IMR-90 (cell line): Measurements from ENCODE around the gene TMEM17. TPM values are rescaled to one million over a fixed set of nuclear protein-coding genes. Genes with fewer than 3 reads are reported as not detected.

Experiments
- ATAC-seq: fragments of 200-7000 bp; cut with Tn5 transposase; 2 replicates; pipeline ENCODE4 v1.9.1; 2020; ENCODE audit warnings: low read depth, mild to moderate bottlenecking, moderate library complexity
- BruUV-seq: library from RNA; stranded (reverse); fragments of 400-500 nt; replicated peaks from 2 replicates; lab custom pipeline; 2021; lab: Mats Ljungman, UMichigan
- CTCF ChIA-PET: fragments of 300-600 bp; formaldehyde crosslinking; extraction: SDS; loops from one replicate; lab custom pipeline; 2021; ENCODE audit warnings: antibody characterized with exemption; lab: Yijun Ruan, JAX
- POLR2A ChIA-PET: fragments of 300-600 bp; sonication (Branson Sonifier 250); formaldehyde crosslinking; loops from one replicate; lab custom pipeline; 2022; ENCODE audit warnings: antibody characterized with exemption; ENCODE audit not compliant: unreplicated experiment; lab: Charles Lee
- DNase-seq: peaks from one replicate; pipeline ENCODE4 v3.0.0; 2013
- H2AFZ ChIP-seq: replicated peaks from 2 replicates; pipeline ENCODE3; 2013; ENCODE audit warnings: low read length, mild to moderate bottlenecking; ENCODE audit not compliant: poor library complexity
- H2AK5ac ChIP-seq: 2 replicates; pipeline ENCODE4 v1.6.1; 2013; ENCODE audit warnings: low read depth, low read length, inconsistent platforms
- H2AK9ac ChIP-seq: replicated peaks from 2 replicates; pipeline ENCODE3; 2013; ENCODE audit warnings: mild to moderate bottlenecking, low read depth, low read length, moderate library complexity; ENCODE audit not compliant: poor library complexity
- H2BK120ac ChIP-seq: 2 replicates; pipeline ENCODE4 v1.6.1; 2013; ENCODE audit warnings: low read depth, low read length, inconsistent platforms
- H2BK15ac ChIP-seq: 3 replicates; pipeline ENCODE4 v1.6.1; 2013; ENCODE audit warnings: low read depth, low read length, inconsistent platforms
- H2BK20ac ChIP-seq: 2 replicates; pipeline ENCODE4 v1.6.1; 2013; ENCODE audit warnings: low read depth, mild to moderate bottlenecking, inconsistent platforms, low read length, moderate library complexity
- H2BK5ac ChIP-seq: 2 replicates; pipeline ENCODE4 v1.6.1; 2013; ENCODE audit warnings: mild to moderate bottlenecking, low read depth, low read length, inconsistent platforms; ENCODE audit not compliant: poor library complexity, severe bottlenecking
- H3K14ac ChIP-seq: replicated peaks from 2 replicates; pipeline ENCODE4 v1.6.1; 2013; ENCODE audit warnings: low read depth, low read length, inconsistent platforms
- H3K18ac ChIP-seq: 2 replicates; pipeline ENCODE4 v1.6.1; 2013; ENCODE audit warnings: low read depth, low read length, control low read depth
- H3K23ac ChIP-seq: 2 replicates; pipeline ENCODE4 v1.6.1; 2013; ENCODE audit warnings: low read depth, low read length, inconsistent platforms
- H3K27ac ChIP-seq: 2 replicates; pipeline ENCODE4 v1.5.1; 2013; ENCODE audit warnings: mild to moderate bottlenecking, control low read depth, low read length; ENCODE audit not compliant: insufficient read depth
- H3K27me3 ChIP-seq: 2 replicates; pipeline ENCODE4 v1.6.1; 2013; ENCODE audit warnings: low read length; ENCODE audit not compliant: control insufficient read depth, insufficient read depth
- H3K36me3 ChIP-seq: 2 replicates; pipeline ENCODE4 v1.6.1; 2013; ENCODE audit warnings: low read length, mixed read lengths; ENCODE audit not compliant: control insufficient read depth, insufficient read depth
- H3K4ac ChIP-seq: 2 replicates; pipeline ENCODE4 v1.6.1; 2013; ENCODE audit warnings: low read depth, low read length, inconsistent platforms
- H3K4me1 ChIP-seq: 2 replicates; pipeline ENCODE4 v1.6.1; 2013; ENCODE audit warnings: low read length, mixed read lengths; ENCODE audit not compliant: control insufficient read depth, insufficient read depth
- H3K4me2 ChIP-seq: 2 replicates; pipeline ENCODE4 v1.6.1; 2013; ENCODE audit warnings: low read depth, mild to moderate bottlenecking, control low read depth, low read length, moderate library complexity
- H3K4me3 ChIP-seq: 2 replicates; pipeline ENCODE4 v1.5.1; 2013; ENCODE audit warnings: low read depth, mild to moderate bottlenecking, control low read depth, low read length, moderate library complexity; ENCODE audit not compliant: insufficient read depth
- H3K56ac ChIP-seq: 2 replicates; pipeline ENCODE4 v1.6.1; 2013; ENCODE audit warnings: low read length, inconsistent platforms; ENCODE audit not compliant: insufficient read depth; ENCODE audit errors: extremely low read depth
- H3K79me1 ChIP-seq, 2 experiments: 2 replicates each; pipeline ENCODE4 v1.6.1; 2013; ENCODE audit warnings: low read length in 2 of 2, inconsistent platforms in 1 of 2, low read depth in 1 of 2
- H3K9ac ChIP-seq: 2 replicates; pipeline ENCODE4 v1.6.1; 2013; ENCODE audit warnings: low read depth, low read length, control low read depth
- H3K9me1 ChIP-seq: 2 replicates; pipeline ENCODE4 v1.6.1; 2013; ENCODE audit warnings: low read length, inconsistent platforms; ENCODE audit not compliant: insufficient read depth
- H3K9me3 ChIP-seq: 2 replicates; pipeline ENCODE4 v1.6.1; 2013; ENCODE audit warnings: low read length; ENCODE audit not compliant: control insufficient read depth, insufficient read depth
- H4K20me1 ChIP-seq: 2 replicates; pipeline ENCODE4 v1.6.1; 2013; ENCODE audit warnings: low read length, inconsistent platforms; ENCODE audit not compliant: insufficient read depth
- H4K5ac ChIP-seq: 2 replicates; pipeline ENCODE4 v1.6.1; 2013; ENCODE audit warnings: mild to moderate bottlenecking, low read depth, low read length, control low read depth
- H4K8ac ChIP-seq, 2 experiments: 2 replicates each; pipeline ENCODE4 v1.6.1; 2013; ENCODE audit warnings: low read depth in 2 of 2, low read length in 2 of 2, control low read depth in 1 of 2, inconsistent platforms in 1 of 2
- H4K91ac ChIP-seq: 2 replicates; pipeline ENCODE4 v1.6.1; 2013; ENCODE audit warnings: low read depth, low read length, inconsistent platforms; ENCODE audit not compliant: insufficient read depth
- BHLHE40 ChIP-seq: fragments of 150-350 bp; IDR thresholded peaks from 2 replicates; pipeline ENCODE4 v1.6.1; 2016; ENCODE audit warnings: mild to moderate bottlenecking, low read depth, low read length
- CEBPB ChIP-seq: IDR thresholded peaks from 2 replicates; pipeline ENCODE4 v1.6.1; 2012; ENCODE audit warnings: low read depth, low read length, improper control_type of control experiment
- FOS ChIP-seq: fragments of 150-350 bp; IDR thresholded peaks from 2 replicates; pipeline ENCODE4 v1.6.1; 2016; ENCODE audit warnings: low read depth, low read length
- POLR2A ChIP-seq: IDR thresholded peaks from 2 replicates; pipeline ENCODE4 v1.6.1; 2012; ENCODE audit warnings: mild to moderate bottlenecking, low read depth, low read length
- RAD21 ChIP-seq: IDR thresholded peaks from 2 replicates; pipeline ENCODE4 v1.6.1; 2012; ENCODE audit warnings: low read length, improper control_type of control experiment
- RFX5 ChIP-seq: IDR thresholded peaks from 2 replicates; pipeline ENCODE4 v1.8.0; 2012; ENCODE audit warnings: low read depth, mild to moderate bottlenecking, low read length, moderate library complexity
- WGBS, 2 experiments: methylation state at CpG; one replicate each; pipeline versions ENCODE4 v1.1.5 to v1.1.7; 2013; ENCODE audit warnings: missing lambda C conversion rate in 2 of 2; ENCODE audit not compliant: insufficient read length in 1 of 2; ENCODE audit errors: extremely low coverage in 2 of 2; 5-methylcytosine and 5-hydroxymethylcytosine counted together
- dilution Hi-C: fragments of 300-500 bp; cut with HindIII; formaldehyde crosslinking; loops from one replicate; pipeline ENCODE4 v1.14.3; 2018; ENCODE audit warnings: low sequenced_read_pairs; ENCODE audit not compliant: unreplicated experiment
- in situ Hi-C: fragments of 300-500 bp; cut with MboI; formaldehyde crosslinking; loops from 3 replicates; pipeline ENCODE4 v1.14.3; 2019; ENCODE audit warnings: low sequenced_read_pairs, inconsistent platforms, mixed read lengths
- intact Hi-C: fragments of 100-400 bp; cut with micrococcal nuclease; formaldehyde crosslinking; loops from 2 replicates; pipeline ENCODE4 v1.10.0; 2022
- polyA plus RNA-seq, 3 experiments: library from polyadenylated mRNA; depleted of rRNA; stranded (reverse); fragments of >200 nt; gene quantifications; 2 replicates each; pipeline ENCODE4 v1.2.3, GENCODE V29; 2012; ENCODE audit warnings: low replicate concordance in 1 of 3
- total RNA-seq: library from RNA; depleted of rRNA; stranded (reverse); fragments of >200 nt; gene quantifications from 2 replicates; pipeline ENCODE4 v1.2.3, GENCODE V29; 2012
- TF ChIP-seq, protein P1 (sequence below): conservative IDR thresholded peaks from 2 replicates; pipeline ENCODE4 v1.5.1; 2012; ENCODE audit warnings: mild to moderate bottlenecking, low read depth, low read length, improper control_type of control experiment
- TF ChIP-seq, protein P2 (sequence below): fragments of 150-350 bp; IDR thresholded peaks from 2 replicates; pipeline ENCODE4 v1.6.1; 2017; ENCODE audit warnings: mild to moderate bottlenecking, antibody characterized with exemption, low read length, low read depth
- TF ChIP-seq, protein P3 (sequence below): fragments of 150-350 bp; IDR thresholded peaks from 2 replicates; pipeline ENCODE4 v1.6.1; 2016; ENCODE audit warnings: low read depth, mild to moderate bottlenecking, low read length, moderate library complexity, borderline replicate concordance

The TMEM17 gene
- total and polyA plus RNA-seq, 2 of the 4 experiments (the other 2 are of a cell fraction) = 1.3 to 1.8 TPM

DNA sequence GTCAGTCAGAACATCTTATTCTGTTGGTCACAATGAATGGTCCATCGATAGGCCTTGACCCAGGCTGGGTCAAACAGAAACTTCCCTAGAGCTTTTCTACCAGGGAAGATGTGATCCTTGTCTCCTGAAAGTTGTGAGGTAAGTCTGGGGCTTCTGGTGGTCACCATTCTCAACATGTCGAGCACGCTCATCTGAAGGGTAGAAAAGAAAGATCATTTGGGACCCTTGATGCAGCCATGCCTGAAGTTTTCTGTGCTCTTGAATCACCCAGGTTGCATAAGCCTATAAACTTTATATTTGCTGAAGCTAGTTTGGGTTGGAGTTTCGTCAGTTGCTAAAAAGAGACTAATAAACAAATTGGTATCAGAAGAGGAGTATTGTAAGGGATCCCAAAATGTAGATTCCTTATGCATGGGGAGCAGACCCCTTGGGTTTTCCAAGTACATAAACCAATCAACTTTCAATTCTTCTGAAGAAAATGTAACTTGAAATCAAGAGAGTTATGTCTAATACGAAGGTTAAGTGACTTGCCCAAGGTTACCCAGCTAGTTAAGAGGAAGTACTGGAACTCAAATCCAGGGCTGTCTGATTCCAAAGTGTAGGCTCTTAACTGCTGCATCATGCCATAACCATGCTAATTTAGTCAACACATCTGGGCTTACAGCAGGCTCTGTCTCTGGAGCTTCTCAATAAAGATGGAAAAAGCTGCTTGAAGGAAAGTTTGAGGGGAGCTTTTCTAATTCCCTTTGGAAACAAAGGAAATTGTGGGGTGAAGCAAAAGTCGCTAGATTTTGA lies 23.2 kb downstream of the TMEM17 start:
- ATAC-seq = no peak
- no peak overlapping the region for H3K4me3 ChIP-seq
- BruUV-seq = no TSS peak
- no peak overlapping the region for H3K4me2 ChIP-seq
- no peak overlapping the region for H3K9ac ChIP-seq
- no peaks in the 10 kb centered on the region for H3K79me1 ChIP-seq
- no peak overlapping the region for H4K8ac ChIP-seq
- CTCF ChIA-PET = interaction anchor here (0.9 kb wide), 1 partner anchor 12 kb away, joined by 3 read pairs; no protein-coding TSS in a partner anchor
- no peak overlapping the region for H4K91ac ChIP-seq
- no CpG with 5 or more reads among the region's 6 CpGs for WGBS, 2 experiments
- POLR2A ChIA-PET = no interaction called here
- H3K27ac ChIP-seq = no peak overlapping the region
- H3K4me1 ChIP-seq = peaks cover 10% of the 10 kb centered on the region
- H2AFZ ChIP-seq = no peak overlapping the region
- H2AK9ac ChIP-seq = no peak overlapping the region
- H3K4ac ChIP-seq = no peak overlapping the region
- no peak overlapping the region for H3K14ac ChIP-seq
- no peak overlapping the region for H2AK5ac ChIP-seq
- H3K9me1 ChIP-seq = no peaks in the 10 kb centered on the region
- intact Hi-C loops = no loop called here
- no peak overlapping the region for H2BK15ac ChIP-seq
- no peaks in the 10 kb centered on the region for H4K20me1 ChIP-seq
- DNase-seq = no peak
- H2BK20ac ChIP-seq = no peak overlapping the region
- dilution Hi-C loops = no loop called here
- H3K36me3 ChIP-seq = no peaks in the 10 kb centered on the region
- no peaks in the 10 kb centered on the region for H3K27me3 ChIP-seq
- no peak overlapping the region for H3K56ac ChIP-seq
- no peak overlapping the region for H2BK5ac ChIP-seq
- TF ChIP-seq, protein P1, sequence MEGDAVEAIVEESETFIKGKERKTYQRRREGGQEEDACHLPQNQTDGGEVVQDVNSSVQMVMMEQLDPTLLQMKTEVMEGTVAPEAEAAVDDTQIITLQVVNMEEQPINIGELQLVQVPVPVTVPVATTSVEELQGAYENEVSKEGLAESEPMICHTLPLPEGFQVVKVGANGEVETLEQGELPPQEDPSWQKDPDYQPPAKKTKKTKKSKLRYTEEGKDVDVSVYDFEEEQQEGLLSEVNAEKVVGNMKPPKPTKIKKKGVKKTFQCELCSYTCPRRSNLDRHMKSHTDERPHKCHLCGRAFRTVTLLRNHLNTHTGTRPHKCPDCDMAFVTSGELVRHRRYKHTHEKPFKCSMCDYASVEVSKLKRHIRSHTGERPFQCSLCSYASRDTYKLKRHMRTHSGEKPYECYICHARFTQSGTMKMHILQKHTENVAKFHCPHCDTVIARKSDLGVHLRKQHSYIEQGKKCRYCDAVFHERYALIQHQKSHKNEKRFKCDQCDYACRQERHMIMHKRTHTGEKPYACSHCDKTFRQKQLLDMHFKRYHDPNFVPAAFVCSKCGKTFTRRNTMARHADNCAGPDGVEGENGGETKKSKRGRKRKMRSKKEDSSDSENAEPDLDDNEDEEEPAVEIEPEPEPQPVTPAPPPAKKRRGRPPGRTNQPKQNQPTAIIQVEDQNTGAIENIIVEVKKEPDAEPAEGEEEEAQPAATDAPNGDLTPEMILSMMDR = no peak
- TF ChIP-seq FOS = no peak
- TF ChIP-seq, protein P2, sequence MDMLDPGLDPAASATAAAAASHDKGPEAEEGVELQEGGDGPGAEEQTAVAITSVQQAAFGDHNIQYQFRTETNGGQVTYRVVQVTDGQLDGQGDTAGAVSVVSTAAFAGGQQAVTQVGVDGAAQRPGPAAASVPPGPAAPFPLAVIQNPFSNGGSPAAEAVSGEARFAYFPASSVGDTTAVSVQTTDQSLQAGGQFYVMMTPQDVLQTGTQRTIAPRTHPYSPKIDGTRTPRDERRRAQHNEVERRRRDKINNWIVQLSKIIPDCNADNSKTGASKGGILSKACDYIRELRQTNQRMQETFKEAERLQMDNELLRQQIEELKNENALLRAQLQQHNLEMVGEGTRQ = no peak
- TF ChIP-seq CEBPB = no peak
- TF ChIP-seq, protein P3, sequence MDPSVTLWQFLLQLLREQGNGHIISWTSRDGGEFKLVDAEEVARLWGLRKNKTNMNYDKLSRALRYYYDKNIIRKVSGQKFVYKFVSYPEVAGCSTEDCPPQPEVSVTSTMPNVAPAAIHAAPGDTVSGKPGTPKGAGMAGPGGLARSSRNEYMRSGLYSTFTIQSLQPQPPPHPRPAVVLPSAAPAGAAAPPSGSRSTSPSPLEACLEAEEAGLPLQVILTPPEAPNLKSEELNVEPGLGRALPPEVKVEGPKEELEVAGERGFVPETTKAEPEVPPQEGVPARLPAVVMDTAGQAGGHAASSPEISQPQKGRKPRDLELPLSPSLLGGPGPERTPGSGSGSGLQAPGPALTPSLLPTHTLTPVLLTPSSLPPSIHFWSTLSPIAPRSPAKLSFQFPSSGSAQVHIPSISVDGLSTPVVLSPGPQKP = no peak
- TF ChIP-seq BHLHE40 = no peak
- no peak for TF ChIP-seq RFX5
- no peak for TF ChIP-seq RAD21
- no peak for TF ChIP-seq POLR2A
- no peak overlapping the region for H2BK120ac ChIP-seq
- no peak overlapping the region for H3K18ac ChIP-seq
- no peaks in the 10 kb centered on the region for H3K9me3 ChIP-seq
- in situ Hi-C loops = no loop called here
- no peak overlapping the region for H4K5ac ChIP-seq
- H3K23ac ChIP-seq = no peak overlapping the region
